Measurements from ENCODE around the gene DELE1. TPM values are rescaled to one million over a fixed set of nuclear protein-coding genes. Genes with fewer than 3 reads are reported as not detected.

Gene DELE1
- total and polyA plus RNA-seq, 2 donors (not counting 3 experiments of a cell fraction or from before 2014, with no cell fraction given), result 105 to 121 TPM

GRCh38 chr5:141966275-141966962, 42.7 kb downstream of the DELE1 start:
- Histone ChIP-seq H3K79me2 (ENCODE audit: control insufficient read depth, insufficient read depth, low read length) (peaks cover 18% of the 10 kb centered on the region), H3K27ac (ENCODE audit: insufficient read depth, low read depth, low read length) (no peak overlapping the region), H3K9me1 (replicated peaks; ENCODE audit: control insufficient read depth, extremely low read depth, insufficient read depth, low read length) (no peaks in the 10 kb centered on the region), H4K20me1 (replicated peaks; ENCODE audit: control insufficient read depth, extremely low read depth, insufficient read depth, low read length) (no peaks in the 10 kb centered on the region), H3K4me1 (ENCODE audit: control insufficient read depth, extremely low read depth, insufficient read depth, low read length) (peaks cover 18% of the 10 kb centered on the region), H2AFZ (ENCODE audit: low read depth, low read length) (no peak overlapping the region), H3K4me3 (replicated peaks in 1 of 3; ENCODE audit: insufficient read depth in 1 of 3, low read depth in 1 of 3, low read length in 3 of 3) (no peak overlapping the region), H3K27me3 (ENCODE audit: control insufficient read depth in 2 of 2, insufficient read depth in 2 of 2, low read length in 2 of 2) (no peaks in the 10 kb centered on the region), H3K9me3 (replicated peaks; ENCODE audit: control insufficient read depth, insufficient read depth, low read length) (no peaks in the 10 kb centered on the region), H3K9ac (replicated peaks; ENCODE audit: extremely low read depth, insufficient read depth, low read length) (no peak overlapping the region), H3K4me2 (ENCODE audit: insufficient read depth, low read length) (no peak overlapping the region), H3K36me3 (ENCODE audit: control insufficient read depth in 2 of 2, extremely low read depth in 1 of 2, insufficient read depth in 2 of 2, low read length in 2 of 2) (peaks cover 0 to 2% of the 10 kb centered on the region in 2 experiments)
- no peak for TF ChIP-seq MAX (IDR thresholded peaks at IDR 0.05; ENCODE audit: insufficient read depth, insufficient read length)
- ChIA-PET CTCF (no interaction called here), POLR2A (interaction anchor here (0.7 kb wide), 1 partner anchor 76 kb away, joined by 3 read pairs; no protein-coding TSS in a partner anchor)
- dilution Hi-C loops (cut with MboI; ENCODE audit: extremely low pct_ligation_motif_present, low sequenced_read_pairs) (no loop called here), intact Hi-C loops (cut with micrococcal nuclease) (no loop called here)
- FAIRE-seq, result no peak
- DNase-seq (ENCODE audit: low read depth, low spot score), result no peak
- BruUV-seq (replicated peaks), result no TSS peak

GRCh38 chr5:141966963-141967333, 43.3 kb downstream of the DELE1 start:
- dilution Hi-C loops (cut with MboI; ENCODE audit: extremely low pct_ligation_motif_present, low sequenced_read_pairs), result no loop called here
- Histone ChIP-seq H4K20me1 (replicated peaks; ENCODE audit: control insufficient read depth, extremely low read depth, insufficient read depth, low read length) (no peaks in the 10 kb centered on the region), H3K9me1 (replicated peaks; ENCODE audit: control insufficient read depth, extremely low read depth, insufficient read depth, low read length) (no peaks in the 10 kb centered on the region), H3K9me3 (replicated peaks; ENCODE audit: control insufficient read depth, insufficient read depth, low read length) (no peaks in the 10 kb centered on the region), H2AFZ (ENCODE audit: low read depth, low read length) (no peak overlapping the region), H3K27me3 (ENCODE audit: control insufficient read depth in 2 of 2, insufficient read depth in 2 of 2, low read length in 2 of 2) (no peaks in the 10 kb centered on the region), H3K9ac (replicated peaks; ENCODE audit: extremely low read depth, insufficient read depth, low read length) (no peak overlapping the region), H3K4me1 (ENCODE audit: control insufficient read depth, extremely low read depth, insufficient read depth, low read length) (peaks cover 18% of the 10 kb centered on the region), H3K79me2 (ENCODE audit: control insufficient read depth, insufficient read depth, low read length) (peaks cover 18% of the 10 kb centered on the region), H3K36me3 (ENCODE audit: control insufficient read depth in 2 of 2, extremely low read depth in 1 of 2, insufficient read depth in 2 of 2, low read length in 2 of 2) (peaks cover 0 to 2% of the 10 kb centered on the region in 2 experiments), H3K4me3 (replicated peaks in 1 of 3; ENCODE audit: insufficient read depth in 1 of 3, low read depth in 1 of 3, low read length in 3 of 3) (no peak overlapping the region), H3K4me2 (ENCODE audit: insufficient read depth, low read length) (no peak overlapping the region), H3K27ac (ENCODE audit: insufficient read depth, low read depth, low read length) (no peak overlapping the region)
- BruUV-seq (replicated peaks), result no TSS peak
- ChIA-PET CTCF (interaction anchor here (2.6 kb wide), 1 partner anchor 177 kb away, joined by 15 read pairs; no protein-coding TSS in a partner anchor), POLR2A (no interaction called here)
- DNase-seq (ENCODE audit: low read depth, low spot score), result no peak
- no peak for TF ChIP-seq POLR2A (IDR thresholded peaks at IDR 0.05; ENCODE audit: low read depth, low read length)
- TF ChIP-seq FOS (IDR thresholded peaks at IDR 0.05; ENCODE audit: borderline replicate concordance, insufficient read depth, low read length), result no peak
- TF ChIP-seq EZH2 (IDR thresholded peaks at IDR 0.05; ENCODE audit: borderline replicate concordance, low read depth, low read length, severe bottlenecking), result no peak
- no peak for TF ChIP-seq POLR2AphosphoS5 (IDR thresholded peaks at IDR 0.05; ENCODE audit: insufficient read depth, low read depth, low read length)
- TF ChIP-seq GATA2 (IDR thresholded peaks at IDR 0.05; ENCODE audit: insufficient read depth, insufficient read length, low read depth, low read length), result no peak
- no peak for TF ChIP-seq CTCF (IDR thresholded peaks at IDR 0.05; ENCODE audit: extremely low read depth in 1 of 2, insufficient read depth in 1 of 2, low read depth in 1 of 2, low read length in 2 of 2)
- no peak for TF ChIP-seq JUN (IDR thresholded peaks at IDR 0.05; ENCODE audit: borderline replicate concordance, insufficient read depth, insufficient read length, low read depth)
- intact Hi-C loops (cut with micrococcal nuclease), result no loop called here
- FAIRE-seq, result no peak

All from endothelial cell of umbilical vein (primary cell).